Medulla oblongata (tissue), 1 donor: Measurements from ENCODE around the gene CHST7.

Experiments used
- DNase-seq: peaks from one replicate; pipeline ENCODE4 v3.0.0-alpha.2; 2015; ENCODE audit errors: extremely low spot score

CHST7 gene

DNA sequence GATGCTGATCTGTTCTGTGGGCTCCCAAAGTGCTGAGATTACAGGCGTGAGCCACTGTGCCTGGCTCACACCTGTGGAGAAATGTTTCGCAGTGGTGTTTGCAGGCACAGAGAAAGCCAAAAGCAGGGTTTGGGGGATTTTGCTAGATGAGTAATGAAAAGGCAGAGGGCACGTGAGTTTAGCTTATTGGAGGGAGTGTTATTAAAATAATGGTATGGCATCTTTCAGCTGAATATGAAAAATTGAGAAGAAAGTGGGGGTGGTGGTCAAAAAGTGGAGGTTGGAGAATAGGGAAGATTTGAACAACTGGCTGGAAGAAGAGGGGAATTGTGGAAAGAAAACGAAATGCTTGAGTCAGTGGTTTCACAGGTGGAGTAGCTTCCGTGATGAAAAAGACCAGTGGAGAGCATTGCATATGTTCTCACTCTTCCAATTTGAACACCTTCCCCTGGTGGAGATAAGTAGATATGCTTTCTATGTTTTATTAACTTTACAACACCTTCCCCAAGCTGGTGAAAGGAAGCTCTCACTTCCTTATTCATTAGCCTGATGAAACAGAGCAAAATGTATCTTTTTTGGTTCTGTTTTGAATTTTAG is 1.1 kb upstream of the CHST7 start:
- no peak for DNase-seq

DNA sequence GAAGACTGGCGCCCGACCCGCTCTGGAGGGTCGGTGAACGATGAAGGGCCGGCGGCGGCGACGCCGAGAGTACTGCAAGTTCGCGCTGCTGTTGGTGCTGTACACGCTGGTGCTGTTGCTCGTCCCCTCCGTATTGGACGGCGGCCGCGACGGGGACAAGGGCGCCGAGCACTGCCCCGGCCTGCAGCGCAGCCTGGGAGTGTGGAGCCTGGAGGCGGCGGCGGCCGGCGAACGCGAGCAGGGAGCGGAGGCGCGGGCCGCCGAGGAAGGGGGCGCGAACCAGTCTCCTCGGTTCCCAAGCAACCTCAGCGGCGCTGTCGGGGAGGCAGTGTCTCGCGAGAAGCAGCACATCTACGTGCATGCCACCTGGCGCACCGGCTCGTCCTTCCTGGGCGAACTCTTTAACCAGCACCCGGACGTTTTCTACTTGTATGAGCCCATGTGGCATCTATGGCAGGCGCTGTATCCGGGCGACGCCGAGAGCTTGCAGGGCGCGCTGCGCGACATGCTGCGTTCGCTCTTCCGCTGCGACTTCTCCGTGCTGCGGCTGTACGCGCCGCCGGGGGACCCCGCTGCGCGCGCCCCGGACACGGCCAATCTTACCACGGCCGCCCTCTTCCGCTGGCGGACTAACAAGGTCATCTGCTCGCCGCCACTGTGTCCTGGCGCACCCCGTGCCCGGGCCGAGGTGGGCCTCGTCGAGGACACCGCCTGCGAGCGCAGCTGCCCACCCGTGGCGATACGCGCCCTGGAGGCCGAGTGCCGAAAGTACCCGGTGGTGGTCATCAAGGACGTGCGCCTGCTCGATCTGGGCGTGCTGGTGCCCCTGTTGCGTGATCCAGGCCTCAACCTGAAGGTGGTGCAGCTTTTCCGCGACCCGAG is 568 bp downstream of the CHST7 start:
- DNase-seq, result no peak

DNA sequence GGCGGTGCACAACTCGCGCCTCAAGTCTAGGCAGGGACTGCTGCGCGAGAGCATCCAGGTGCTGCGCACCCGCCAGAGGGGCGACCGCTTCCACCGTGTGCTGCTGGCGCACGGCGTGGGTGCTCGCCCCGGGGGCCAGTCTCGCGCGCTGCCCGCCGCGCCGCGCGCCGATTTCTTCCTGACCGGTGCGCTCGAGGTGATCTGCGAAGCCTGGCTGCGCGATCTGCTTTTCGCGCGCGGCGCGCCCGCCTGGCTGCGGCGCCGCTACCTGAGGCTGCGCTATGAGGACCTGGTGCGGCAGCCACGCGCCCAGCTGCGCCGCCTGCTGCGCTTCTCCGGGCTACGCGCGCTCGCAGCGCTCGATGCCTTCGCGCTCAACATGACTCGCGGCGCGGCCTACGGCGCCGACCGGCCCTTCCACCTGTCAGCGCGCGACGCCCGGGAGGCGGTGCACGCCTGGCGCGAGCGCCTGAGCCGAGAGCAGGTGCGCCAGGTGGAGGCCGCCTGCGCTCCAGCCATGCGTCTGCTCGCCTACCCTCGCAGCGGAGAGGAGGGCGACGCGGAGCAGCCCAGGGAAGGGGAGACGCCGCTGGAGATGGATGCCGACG is 1.3 kb downstream of the CHST7 start:
- DNase-seq, result no peak

DNA sequence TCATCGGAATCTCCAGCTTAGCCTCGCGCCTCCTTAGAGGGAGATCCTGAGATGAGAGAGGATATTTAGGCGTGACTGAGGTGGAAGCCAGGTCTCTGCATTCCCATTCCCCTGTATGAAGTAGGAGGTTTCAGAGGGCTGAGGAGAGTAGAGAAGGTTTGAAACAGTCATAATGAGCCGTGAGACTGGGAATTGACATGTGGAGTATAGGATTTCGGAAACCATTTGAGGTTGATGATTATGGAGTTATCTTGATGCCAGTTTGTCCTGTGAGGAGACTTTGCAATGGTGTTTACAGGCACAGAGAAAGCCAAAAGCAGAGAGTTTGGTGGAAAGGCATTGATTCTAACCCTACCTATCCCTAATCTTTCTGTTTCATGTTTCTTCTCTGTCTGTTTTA is 2.0 kb downstream of the CHST7 start:
- DNase-seq, result no peak

DNA sequence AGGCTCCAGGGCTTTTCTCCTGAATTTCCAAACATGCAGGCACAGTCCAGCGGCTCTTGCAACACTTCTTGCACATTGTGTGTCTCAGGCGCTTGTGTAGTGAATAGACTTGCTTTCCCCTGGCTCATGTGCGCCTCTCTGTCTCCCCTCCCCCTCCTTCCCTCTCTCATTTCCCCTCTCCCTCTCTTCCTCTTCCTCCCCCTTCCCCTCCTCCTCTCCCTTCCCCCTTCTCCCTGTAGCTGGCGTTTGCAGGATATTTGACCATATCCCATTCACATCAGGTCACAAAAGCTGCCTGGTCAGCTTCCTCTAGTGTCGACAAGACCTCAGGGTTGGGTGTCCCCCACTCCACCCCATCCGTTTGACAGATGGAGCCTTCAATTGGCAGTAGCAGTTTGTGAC is 2.4 kb downstream of the CHST7 start:
- no peak for DNase-seq

DNA sequence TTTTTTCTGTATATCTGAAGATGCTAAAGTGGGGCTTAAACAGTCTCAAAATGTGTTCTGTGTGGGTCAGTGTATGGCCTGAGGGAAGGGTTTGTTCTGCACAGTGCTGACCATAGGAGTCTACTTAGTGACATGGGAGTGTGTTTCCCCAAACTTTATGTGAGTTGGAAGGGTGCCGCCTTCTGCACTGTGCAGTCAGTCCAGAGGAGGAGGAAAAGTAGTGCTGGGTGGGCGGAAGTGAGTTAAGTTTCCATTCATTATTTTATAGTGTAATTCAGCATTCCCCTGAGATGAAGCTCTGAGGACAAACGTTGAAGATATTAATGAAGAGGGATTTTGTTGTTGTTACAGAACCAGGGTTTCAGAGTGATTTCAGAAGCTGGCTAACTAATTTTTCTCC is 2.9 kb downstream of the CHST7 start:
- no peak for DNase-seq

DNA sequence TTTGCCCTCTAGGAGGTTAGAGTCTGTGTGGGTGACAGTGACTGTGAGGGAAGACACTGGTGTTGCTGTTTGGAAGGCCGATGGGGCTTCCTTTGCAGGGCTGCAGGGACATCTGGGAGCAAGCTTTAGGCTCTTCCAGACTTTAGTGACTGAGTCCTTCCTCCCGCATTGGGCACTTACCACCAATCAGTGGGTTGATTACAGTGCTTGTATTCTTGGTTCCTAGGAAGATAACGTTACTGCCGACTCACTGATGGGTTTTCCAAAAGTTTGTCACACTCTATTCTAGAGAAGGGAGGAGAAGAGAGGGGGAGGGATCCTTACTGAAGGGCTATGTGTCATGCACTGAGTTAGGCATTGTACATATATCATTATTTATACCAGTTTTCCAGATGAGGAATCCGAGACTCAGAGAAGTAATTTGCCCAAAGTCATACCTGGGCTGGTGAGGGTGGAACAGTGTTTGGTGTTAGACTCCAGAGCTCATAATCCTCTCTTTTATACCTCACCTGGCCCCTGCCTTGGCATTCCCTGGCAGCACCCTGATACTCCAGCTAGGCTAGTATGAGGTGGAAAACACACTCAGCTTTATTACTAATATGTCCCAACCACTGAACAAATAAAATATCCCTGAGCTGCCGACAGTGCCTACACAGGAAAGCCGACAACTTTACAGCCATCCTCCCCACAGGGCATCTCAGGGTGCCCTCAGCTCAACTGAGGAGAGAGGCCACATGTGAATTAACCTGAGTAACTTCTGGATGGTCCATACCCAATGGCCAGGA is 3.8 kb downstream of the CHST7 start:
- DNase-seq, result no peak

DNA sequence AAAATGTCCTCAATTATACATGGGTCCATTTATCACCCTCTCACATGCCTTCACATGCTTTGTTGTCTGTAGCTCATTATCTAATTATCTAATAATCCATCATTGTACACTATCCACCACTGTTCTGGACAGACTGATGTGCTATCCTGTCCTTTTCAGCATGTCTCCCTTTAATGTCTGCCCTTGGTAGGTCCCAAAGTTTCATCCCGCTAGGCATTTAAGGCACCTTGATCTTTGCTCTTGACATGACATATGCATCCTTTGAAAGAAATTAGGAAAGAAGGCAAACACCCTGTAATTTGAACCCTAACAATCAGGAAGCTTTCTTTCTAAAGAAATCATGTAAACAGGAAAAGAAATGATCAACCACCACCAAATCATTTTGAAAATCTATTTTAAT is 5.7 kb downstream of the CHST7 start:
- DNase-seq, result no peak

DNA sequence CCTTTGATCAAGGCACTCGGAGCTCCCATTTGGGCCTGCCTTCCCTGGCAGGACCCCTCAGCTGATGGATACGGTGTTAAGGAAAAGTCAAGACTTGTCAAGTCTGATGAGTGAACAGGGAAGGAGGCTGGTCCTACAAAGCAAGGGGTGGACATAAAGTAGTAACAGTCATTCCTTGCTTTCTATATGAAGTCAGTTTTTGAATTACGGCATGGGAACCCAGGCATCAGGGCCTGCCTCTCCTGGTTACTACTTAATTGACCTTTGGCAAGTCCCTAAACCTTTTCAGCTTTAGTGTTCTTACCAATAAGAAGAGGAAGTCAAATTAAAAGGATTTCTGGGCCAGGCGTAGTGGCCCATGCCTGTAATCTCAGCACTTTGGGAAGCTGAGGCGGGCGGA is 7.0 kb downstream of the CHST7 start:
- DNase-seq, result no peak

DNA sequence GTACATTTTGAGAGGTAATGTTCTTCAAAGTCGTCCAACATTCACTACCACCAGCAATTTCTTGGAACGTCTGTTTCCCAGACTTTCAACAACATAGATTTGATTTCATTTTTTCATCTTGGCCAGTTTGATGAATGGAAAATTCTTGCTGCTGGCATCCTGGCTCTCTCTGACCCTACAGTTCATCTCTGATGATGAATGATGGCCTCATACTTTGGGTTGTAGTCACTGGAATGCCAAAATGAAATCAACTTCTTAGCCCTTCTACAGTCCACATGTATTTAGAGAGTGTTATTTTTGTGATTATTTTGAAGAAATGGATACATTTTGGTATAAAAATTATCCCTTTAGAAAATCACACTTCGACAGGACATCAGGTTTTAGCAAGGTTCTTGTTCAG is 8.8 kb downstream of the CHST7 start:
- DNase-seq, result no peak

DNA sequence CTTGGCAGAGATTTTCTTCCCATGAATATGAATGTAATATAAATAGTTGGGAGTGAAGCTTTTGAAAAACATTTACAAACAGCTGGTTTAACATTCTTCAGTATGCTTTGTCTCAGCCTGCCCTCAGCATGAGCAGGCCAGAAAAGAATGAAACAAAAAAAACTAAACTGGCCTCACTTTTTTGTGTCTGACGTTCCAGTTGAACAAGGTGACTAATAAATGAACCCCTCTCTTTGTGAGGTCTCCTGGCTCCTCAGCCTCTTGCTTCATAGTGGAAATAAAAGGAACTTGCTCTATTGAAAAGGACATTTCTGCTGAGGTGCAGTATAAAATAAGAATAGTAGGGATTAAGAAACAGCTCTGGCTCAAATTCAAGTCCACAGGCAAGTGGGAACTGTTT is 9.4 kb downstream of the CHST7 start:
- peak; percentile 20 for DNase-seq

DNA sequence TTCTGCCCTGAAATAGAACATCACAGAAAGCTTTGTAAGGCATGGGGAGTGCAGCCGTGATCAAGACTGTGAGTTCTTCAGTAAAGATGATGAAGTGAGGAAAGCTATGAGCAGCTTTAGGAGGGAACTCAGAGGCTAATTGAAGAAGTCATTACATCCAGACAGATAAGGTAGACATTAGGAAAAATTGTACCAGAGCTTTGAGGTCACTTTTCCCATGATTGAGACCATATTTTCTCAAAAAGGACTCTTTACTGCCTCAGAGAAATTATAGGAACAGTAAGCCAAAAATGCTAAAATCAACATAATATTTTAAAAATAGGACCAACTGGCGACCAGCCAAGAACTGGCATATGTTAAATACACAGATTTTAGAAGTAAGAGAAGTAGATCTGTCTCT is 11.2 kb downstream of the CHST7 start:
- no peak for DNase-seq

DNA sequence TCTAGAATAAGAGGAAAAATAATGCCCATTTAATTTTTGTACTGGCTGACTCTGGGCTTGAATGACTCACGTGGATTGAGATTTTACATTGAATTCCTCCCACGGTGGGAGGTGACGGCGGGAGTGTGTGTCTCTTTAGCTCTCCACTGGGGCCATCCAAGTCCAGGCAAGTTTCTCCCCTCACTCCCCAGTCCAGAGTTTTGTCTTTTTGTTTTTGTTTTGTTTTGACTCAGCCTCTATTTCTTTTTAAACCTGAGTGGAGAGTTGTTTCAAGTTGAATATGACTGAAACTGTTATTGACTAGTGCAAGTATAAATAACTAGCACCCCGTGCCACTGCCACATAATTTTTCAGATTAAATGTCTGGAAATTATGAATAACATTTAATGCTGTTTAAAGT is 13.6 kb downstream of the CHST7 start:
- no peak for DNase-seq

DNA sequence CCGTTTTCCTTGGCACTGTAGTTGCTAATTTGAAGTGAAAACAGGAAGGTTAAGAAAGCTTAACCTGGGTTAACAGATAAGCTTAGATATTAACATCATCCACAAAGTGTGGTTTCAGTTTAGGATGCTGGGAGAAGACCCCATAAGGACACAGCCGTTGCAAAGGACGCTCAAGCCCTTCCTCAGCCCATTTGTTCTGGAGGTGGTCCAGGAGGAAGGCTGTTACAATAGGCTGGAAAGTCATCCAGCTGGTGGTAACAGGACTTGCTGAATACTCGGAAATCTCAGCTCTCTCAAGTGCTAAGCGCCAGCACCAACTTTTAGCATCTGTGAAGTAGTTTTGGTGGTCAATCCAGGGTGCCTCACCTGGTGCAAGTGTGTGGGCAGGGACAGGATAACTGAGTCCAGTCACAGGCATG is 14.2 kb downstream of the CHST7 start:
- DNase-seq, result no peak

DNA sequence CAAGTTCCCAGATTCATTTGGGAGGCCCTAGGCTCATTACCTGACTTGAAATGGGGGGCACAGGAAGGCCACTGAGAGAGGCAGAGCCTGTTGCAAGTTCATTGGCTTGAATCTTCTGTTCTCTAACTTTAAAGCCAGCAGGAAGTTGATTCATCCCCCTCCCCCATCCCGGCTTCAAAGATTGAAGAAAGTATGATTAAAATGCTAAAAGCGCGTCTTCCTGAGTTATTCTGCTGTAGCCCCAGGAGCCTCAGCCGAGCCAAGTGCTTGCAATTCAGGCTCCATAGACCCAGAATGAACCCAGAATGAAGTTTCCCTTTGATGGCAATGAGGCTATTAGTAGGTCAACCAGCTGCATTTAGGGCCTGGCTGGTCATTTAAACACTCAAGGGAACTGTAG is 14.7 kb downstream of the CHST7 start:
- DNase-seq, result no peak

DNA sequence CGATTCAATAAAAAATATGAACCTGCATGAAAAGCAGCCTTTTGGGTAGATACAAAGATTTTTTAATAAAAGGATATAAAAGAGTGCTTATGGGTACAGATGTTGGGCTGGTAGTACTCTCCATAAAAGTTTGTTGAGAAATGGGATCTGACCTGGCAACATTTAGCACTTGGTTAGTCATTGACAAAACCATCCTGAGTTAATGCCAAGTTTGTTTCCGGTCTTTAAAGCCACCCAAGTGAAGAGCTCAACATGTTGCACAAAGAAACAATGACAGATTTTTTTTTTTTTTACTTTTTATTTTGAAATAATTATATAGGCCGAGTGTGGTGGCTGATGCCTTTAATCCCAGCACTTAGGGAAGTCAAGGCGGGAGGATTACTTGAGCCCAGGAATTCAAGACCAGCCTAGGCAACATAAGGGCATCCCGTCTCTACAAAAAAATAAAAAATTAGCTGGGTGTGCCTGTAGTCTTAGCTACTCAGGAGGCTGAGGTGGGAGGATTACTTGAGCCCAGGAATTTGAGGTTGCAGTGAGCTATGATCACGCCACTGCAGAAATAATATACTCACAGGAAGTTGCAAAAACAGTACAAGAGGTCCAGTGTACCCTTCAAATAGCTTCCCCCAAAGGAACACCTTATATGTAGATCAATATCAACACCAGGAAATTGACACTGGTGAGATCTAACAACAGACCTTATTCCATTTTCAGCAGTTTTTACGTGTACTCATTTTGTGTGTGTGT is 16.6 kb downstream of the CHST7 start:
- no peak for DNase-seq

DNA sequence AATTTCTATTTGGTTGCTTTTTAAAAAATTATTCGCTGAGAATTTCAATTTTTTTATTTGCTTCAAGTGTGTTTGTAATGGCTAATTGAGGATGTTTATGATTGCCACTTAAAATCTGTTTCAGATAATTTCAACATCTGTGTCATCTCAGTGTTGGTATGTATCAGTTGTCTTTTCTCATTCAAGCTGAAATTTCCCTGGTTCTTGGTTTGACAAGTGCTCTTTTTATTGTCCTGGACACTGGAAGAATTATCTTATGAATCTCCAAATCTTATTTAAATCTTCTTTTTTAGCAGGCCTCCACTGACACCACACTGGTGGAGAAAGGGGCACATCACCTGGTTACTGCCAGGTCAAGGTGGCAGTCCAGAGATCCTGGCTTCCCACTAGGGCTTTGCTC is 21.5 kb downstream of the CHST7 start:
- no peak for DNase-seq

DNA sequence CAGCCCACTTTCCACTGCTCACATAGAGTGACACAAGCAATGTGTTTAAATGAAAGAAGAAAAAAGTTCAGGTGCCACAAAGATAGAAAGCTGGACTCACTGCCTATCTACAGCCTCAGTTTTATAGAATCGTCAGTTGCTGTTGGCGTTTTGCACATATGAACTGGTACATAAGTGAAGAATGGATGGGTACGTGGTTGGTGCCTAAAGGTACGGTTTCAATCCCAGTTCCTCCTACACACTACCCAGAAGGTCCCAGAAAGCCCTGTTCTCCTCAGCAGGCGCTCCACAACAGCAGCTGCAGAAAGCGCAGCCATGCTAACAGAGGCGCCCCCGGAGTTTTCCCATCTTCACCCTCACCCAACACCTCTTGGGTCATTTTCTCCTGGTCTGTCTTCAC is 23.6 kb downstream of the CHST7 start:
- DNase-seq, result no peak

DNA sequence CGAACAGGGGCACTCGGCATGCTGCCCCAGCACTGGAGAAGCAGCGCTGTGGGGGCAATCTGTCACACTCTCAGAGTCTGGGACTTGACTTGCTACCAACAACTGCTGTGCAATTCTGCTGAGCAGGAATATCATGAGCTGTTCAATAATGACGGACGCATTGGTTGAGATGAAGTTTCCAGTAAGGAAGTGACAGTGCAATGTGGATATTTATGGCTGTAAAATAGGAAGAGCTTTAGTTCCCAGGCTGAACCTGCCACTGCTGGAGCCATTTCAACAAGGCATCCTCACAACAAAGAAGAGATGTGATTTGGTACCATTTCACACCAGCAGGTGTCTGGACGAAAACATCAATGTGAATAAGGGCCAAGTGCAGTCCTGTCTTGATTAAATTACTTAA is 24.2 kb downstream of the CHST7 start:
- DNase-seq, result no peak

DNA sequence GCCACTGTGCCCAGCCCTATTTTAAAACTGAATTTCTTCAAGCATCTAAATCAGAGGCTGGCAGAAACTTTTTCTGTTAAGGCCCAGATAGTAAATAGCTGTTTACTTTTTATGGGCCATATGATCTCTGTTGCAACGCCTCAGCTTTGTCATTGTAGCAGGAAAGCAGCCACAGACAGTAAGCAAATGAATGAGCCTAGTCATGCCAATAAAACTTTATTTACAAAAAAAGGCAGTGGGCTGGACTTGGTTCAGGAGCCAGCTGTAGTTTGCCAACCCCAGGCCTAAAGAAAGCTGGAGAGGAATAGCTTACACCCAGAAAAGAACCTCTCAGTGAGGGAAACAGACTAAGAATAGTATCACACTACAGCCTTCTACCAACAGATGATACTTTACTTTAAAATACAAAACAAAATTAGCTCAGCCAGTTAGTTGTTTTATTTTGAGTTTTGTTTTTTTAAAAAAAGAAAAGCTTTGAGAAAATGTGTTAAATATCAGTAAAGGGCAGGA is 25.5 kb downstream of the CHST7 start:
- no peak for DNase-seq

DNA sequence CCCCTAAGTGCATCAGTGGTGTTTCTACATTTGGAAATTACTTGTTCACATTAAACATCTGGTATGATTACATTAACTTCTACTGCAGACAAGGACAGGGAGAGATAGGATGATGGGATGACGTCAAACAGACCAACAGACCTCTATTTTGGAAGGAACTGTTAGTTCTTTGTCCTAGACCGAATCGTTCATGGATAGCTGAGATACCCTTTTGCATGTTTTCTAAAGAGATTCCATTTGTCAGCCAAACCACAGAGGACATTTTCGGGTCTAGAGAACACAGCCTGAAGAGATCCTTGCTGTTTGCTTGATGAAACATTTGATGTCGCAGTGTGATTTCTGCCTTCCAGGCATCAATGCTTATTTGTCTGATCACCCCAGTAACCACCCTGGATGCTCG is 27.7 kb downstream of the CHST7 start:
- no peak for DNase-seq
